GM08714 (cell line): ENCODE results near the gene IFITM1.
"Not testable (repeated sequence)": the region's sequence is repeated elsewhere in the genome, so short reads cannot be mapped to it uniquely, and the experiment has no call there.

Experiments
- H3K4me3 ChIP-seq: fragments of 200-500 bp; sonication (Bioruptor generic); 2 replicates; pipeline ENCODE4 v1.5.1; 2014; ENCODE audit warnings: mild to moderate bottlenecking, low read length, inconsistent platforms
- ZNF274 ChIP-seq: IDR thresholded peaks from 2 replicates; pipeline ENCODE4 v1.6.1; 2012; ENCODE audit warnings: mild to moderate bottlenecking, low read depth, low read length

IFITM1 gene

DNA sequence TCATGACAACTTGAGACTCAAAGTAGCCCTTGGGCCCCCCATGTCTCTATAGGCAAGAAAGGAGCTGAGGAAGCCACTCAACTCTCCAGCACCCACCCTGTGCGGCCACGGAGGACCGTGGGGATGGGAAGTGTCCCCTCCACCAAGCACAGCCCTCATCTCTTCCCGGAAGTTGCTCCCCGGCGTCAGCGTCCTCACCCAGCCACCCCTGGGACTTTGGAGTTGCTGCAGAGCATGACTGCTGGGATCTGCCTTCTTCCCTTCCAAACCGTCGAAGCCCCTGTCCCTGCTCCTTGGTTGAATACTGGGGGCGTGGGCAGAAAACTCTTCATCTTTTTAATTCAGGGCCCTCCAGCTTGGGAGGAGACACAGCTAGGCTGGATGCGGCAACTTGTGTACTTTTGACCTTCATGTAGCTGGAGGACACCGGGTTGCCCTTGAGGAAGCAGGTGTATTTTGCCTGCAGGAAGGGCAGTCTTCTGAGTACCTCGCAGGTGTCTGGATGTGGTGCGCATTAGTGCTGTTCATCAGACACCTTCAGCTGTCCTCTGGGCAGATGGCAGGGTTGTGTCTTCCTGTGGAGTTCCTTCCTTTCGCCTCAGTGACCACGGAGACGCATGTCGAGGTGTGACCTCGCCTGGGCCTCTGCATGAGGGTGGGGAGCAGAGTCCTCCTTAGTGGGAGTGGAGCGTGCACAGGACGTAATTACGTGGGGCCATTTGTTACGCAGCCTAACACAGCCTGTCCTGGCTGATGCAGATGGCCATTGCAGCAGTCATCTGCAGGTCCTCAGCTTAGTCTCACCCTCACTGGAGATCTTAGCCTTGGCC lies 19.0 kb downstream of the IFITM1 start:
- no peak overlapping the region for H3K4me3 ChIP-seq
- TF ChIP-seq ZNF274: no peak

GRCh38 chr11:333616-334263 lies 19.9 kb downstream of the IFITM1 start:
- not testable (repeated sequence) for H3K4me3 ChIP-seq

GRCh38 chr11:334264-334994 lies 20.6 kb downstream of the IFITM1 start:
- no peak overlapping the region for H3K4me3 ChIP-seq
- TF ChIP-seq ZNF274: no peak

DNA sequence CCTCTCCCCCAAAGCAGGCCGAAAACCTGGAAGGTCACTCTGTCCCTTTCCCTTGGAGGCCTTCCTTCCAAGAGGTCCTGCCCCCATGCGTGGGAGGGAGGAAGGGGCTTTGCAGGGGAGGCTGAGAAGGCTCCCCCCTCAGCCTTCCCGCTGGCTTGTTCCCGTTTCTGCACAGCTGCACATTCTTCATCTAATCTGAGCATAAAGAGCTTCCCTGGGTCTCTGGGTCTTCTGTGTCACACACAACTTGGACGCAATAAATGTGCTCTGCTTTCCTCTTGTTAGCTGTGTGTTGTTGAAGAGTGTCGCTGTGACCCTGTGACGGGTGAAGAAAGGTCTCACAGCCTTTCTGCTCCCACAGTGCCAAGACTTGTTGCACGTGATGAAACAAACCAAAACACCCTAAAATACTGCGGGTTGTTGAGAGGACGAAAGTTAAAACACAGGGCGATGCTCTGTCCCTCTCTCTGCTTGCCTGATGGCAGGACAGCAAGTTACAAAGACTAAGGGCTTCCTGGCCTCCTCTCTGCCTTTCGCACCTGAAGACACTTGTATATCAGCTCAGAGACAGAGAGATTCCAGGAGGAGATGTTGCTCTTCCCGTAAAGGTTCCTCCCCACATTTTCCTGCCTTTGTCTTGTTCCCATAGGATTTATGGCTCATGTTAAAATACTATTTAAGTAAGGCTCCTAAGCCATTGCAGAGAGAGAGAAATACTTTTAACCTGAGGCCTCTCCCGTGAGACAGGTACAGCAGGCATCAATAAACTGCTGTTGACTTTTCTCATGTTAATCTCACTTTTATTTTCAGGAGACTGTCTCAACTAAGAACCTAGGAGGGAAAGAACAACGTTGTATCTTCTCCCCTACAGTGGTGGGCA lies 22.2 kb downstream of the IFITM1 start:
- no peak overlapping the region for H3K4me3 ChIP-seq
- TF ChIP-seq ZNF274: no peak

DNA sequence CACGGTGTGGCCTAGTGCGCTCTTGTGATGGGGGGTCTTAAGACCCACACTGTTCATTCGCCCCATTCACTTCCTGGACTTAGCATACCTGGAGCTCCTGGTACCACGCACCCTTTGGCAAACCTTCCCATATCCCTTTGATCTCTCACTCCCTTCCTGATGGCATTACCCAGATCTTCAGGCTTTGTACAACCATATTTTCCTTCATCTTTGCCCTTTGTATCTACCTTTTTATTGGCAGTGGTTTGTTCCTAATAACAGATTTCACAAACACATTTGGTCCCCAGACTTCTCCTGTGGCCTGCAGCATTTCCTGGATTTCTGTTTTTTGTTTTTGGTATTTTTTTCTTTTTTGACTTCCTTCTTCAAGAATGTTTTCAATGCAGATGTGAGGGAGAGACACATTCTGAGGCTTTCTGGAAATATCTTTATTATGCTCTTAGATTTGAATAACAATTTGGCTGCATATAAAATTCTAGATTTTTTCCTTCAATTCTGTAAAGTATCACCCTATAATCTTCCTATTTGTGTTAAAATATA lies 22.9 kb downstream of the IFITM1 start:
- no peak overlapping the region for H3K4me3 ChIP-seq
- no peak for TF ChIP-seq ZNF274

DNA sequence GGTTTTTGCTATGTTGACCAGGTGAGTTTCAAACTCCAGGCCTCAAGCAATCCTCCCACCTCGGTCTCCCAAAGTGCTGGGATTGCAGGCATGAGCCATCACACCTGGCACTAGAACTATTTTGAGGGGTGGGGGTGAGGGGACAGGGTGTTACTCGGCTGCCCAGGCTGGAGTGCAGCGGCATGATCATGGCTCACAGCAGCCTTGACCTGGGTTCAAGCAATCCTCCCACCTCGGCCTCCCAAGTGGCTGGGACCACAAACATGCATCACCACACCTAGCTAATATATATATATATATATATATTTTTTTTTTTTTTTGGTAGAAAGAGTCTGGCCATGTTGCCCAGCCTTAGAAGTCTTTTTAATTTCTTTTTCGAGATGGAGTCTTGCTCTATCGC lies 23.9 kb downstream of the IFITM1 start:
- TF ChIP-seq ZNF274: no peak
- H3K4me3 ChIP-seq: no peak overlapping the region

GRCh38 chr11:339963-340362 lies 26.1 kb downstream of the IFITM1 start:
- TF ChIP-seq ZNF274: no peak
- H3K4me3 ChIP-seq: no peak overlapping the region

DNA sequence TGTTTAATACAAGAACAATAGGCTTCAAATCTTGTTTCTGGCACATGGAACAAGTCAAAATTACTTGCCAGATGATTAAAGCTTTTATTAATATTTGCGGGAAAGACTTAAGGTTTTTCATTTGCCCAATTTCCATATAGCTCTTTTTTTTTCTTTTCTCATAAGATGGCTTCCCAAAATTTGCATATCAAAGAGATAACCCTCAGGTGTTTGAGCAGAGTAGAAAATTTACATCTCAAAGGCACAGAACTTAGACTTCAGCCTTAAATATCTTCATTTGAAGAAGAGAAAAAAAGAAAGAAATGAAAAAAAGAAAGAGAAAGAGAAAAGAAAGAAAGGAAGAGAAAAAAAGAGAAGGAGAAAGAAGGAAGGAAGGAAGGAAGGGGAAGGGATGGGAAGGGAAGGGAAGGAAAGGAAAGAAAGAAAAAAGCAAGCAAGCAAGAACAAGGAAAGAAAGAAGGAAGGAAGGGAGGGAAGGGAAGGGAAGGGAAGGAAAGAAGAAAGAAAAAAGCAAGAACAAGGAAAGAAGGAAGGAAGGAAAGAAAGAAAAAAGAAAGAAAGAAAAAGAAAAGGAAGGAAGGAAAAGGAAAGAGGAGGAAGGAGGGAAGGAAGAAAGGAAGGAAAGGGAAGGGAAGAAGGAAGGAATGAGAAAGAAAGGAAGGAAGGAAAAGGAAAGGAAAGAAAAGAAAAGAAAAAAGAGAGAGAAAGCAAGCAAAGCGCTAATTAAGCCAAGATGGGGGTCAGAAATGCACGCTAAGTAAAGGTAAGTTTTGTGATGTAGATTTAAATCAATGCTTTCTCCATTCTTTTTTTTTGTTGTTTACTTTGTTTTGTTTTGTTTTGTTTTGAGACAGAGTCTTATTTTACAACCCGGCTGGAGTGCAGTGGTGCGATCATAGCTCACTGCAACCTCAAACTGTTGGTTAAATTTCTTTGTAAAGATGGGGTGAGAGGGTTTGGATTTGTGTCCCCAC lies 27.0 kb downstream of the IFITM1 start:
- H3K4me3 ChIP-seq: no peak overlapping the region
- no peak for TF ChIP-seq ZNF274

DNA sequence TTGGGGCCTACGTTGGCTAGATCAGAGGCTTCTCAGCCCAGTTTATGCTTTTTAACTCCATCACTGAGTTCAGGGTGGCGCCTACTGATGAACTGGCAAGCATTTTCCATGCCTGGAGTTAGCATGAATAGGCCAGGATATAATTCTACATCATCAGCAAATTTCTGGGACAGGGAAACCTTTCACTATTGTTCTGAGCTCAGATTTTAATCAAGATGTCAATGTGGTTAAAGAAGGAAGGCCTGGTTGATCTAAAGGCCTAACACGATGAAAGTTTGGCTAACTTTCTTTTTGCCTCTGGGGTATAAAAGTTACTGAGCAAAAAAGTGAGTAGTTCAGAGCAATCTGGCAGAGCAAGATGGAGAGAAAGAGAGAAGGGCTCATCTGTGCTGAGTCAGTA lies 28.5 kb downstream of the IFITM1 start:
- no peak for TF ChIP-seq ZNF274

GRCh38 chr11:344836-345578 lies 31.2 kb downstream of the IFITM1 start:
- TF ChIP-seq ZNF274: no peak
- H3K4me3 ChIP-seq: no peak overlapping the region

More for the DNA sequence above, 28.5 kb downstream of the IFITM1 start:
- no peak overlapping the region for H3K4me3 ChIP-seq

GRCh38 chr11:346529-346928 lies 32.7 kb downstream of the IFITM1 start:
- no peak for TF ChIP-seq ZNF274
- H3K4me3 ChIP-seq: no peak overlapping the region

DNA sequence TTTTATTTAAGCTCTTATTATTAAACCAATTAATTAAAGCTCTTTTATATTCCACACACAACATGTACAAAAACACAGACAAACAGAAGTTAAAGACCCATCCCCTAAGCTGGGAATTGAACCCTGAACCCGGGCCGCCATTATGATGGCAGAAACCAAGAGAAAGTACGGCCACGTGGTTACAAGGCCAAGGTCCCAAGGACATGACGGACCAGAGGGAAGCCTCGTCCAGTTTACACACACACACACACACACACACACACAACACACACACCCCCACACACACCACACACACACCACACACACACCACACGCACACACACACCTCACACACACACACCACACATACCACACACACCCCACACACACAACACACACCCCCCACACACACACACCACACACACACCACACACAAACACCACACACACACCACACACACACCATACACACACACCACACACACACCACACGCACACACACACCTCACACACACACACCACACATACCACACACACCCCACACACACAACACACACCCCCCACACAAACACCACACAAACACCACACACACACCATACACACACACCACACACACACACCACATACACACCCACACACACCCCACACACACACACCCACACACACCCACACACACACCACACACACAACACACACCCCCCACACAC lies 35.6 kb downstream of the IFITM1 start:
- not testable (repeated sequence) for H3K4me3 ChIP-seq

- not testable (repeated sequence) for H3K4me3 ChIP-seq
These were observed 36.3 kb downstream of the IFITM1 start for GRCh38 chr11:350033-350722.
